GM21390 (cell line): ENCODE measurements around the gene AQP12B.

Source experiments
- ATAC-seq: cut with Tn5 transposase; IDR thresholded peaks from one replicate; pipeline ENCODE4 v1.9.1; 2021; ENCODE audit not compliant: unreplicated experiment

The AQP12B gene

DNA sequence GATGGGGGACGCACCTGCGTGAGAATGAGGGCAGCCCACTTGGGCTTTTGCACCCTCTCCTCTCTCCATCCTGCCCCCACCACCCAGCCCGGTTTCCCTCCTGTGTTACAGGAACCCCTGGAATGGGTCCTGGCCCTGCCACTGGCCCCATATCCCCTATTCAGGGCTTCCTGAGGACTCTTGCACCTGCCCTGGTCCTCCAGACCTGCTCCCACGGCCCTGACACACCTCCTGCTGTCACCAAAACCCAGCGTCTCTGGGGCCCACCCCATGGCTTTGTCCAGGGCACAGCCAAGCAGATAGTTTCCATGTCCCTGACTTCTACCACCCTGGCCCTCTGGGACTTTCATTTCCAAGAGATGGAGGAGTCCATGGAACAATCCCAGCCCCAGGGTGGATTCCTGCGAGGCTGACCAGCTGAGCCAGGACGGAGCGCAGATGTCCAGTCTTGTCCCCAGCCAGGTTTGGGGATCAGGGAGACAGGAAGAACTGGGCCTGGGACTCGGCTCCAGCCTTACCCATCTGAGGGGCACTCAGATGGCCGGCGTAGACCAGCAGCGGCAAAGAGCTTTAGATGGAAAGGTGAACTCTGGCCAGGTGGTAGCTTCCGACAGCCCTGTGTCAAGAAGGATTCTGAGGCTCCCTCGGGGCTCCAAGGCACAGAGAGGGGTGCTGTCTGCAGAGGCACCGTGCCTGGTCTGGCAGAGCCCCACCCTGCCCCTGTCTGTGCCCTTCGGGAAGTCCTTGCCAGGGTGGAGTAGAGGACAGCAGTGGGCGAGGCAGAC lies 45.4 kb downstream of the AQP12B start:
- no peak for ATAC-seq

GRCh38 chr2:240636563-240637115 lies 46.0 kb downstream of the AQP12B start:
- no peak for ATAC-seq

DNA sequence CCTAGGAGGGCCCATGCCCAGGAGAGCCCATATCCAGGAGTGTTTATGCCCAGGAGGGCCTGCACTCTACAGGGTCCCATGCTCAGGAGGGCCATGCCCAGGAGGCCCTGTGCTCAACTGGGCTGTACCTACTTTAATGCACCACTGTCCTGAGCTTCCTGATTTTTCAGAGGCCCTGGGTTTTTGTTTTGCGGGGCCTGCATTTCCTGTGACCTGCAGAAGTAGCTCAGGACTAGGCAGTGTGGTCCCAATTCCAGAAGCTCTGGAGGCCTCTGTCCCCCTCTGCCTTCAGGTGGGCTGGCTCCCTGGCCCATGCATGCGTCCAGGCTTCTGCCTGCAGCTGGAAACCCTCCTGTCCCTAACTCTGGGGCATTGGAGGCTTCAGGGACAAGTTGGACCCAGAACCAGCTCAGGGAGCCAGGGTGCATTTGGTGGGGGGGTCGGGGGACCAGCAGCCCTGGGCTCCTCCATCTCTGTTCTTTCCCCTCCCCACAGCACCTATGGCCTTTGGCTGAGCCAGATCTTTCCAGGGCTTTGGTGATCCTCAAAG lies 46.6 kb downstream of the AQP12B start:
- no peak for ATAC-seq

GRCh38 chr2:240635121-240635997 lies 47.3 kb downstream of the AQP12B start:
- ATAC-seq = no peak

DNA sequence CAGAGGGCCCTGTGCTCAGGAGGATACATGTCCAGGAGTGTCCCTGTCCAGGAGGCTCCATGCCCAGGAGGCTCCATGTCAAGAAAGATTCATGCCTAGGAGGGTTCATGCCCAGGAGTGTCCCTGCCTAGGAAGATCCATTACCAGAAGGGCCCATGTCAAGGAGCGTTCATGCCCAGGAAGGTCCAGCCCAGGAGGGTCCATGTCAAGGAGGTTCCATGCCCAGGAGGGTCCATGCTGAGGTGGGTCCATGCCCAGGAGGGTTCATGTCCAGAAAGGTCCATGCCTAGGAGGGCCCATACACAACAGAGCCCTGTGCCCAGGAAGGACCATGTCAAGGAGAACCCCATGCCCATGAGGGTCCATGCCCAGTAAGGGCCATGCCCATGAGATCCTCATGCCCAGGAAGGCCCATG lies 50.4 kb downstream of the AQP12B start:
- no peak for ATAC-seq

DNA sequence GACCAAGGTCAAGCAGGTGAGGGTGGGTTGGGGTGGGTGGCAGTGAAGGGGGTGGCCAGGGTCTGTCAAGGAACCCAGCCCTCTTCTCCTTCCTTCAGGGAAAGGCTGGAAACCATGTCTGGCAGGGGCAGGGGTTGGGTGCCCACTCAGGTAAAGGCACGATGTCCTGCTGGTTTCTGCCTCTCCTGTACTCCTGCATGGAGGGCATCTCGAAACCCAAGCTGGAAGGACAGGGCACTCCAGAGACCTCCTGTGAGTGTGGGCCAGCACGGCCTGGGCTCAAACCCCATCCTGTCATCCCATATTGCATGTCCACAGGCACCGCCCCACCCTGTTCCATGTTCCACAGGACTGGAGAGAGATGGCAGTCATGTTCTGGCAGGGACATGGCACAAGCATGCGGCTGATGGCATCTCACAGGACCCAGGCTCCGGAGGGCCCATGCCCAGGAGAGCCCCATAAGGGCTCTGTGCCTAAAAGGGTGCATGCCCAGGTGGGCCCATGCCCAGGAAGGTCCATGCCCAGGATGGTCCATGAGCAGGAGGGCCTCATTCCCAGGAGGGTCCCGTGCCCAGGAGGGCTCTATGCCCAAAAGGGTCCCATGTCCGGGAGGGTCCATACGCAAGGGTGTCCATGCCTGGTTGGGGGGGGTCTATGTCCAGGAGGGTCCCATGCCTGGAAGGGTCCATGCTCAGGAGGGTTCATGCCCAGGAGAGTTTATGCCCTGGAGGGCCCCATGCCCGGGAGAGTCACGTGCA lies 51.0 kb downstream of the AQP12B start:
- ATAC-seq = no peak

- no peak for ATAC-seq
These were observed 51.7 kb downstream of the AQP12B start for GRCh38 chr2:240630771-240631547.

- no peak for ATAC-seq
These were observed 52.5 kb downstream of the AQP12B start for GRCh38 chr2:240629968-240630770.

DNA sequence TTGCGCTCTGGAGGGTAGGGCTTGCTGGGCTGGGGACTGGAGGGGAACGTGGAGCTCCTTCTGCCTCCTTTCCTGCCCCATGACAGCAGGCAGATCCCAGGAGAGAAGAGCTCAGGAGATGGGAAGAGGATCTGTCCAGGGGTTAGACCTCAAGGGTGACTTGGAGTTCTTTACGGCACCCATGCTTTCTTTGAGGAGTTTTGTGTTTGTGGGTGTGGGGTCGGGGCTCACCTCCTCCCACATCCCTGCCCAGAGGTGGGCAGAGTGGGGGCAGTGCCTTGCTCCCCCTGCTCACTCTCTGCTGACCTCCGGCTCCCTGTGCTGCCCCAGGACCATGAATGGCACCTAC lies 53.1 kb downstream of the AQP12B start:
- no peak for ATAC-seq

GRCh38 chr2:240628808-240629618 lies 53.7 kb downstream of the AQP12B start:
- ATAC-seq = no peak

DNA sequence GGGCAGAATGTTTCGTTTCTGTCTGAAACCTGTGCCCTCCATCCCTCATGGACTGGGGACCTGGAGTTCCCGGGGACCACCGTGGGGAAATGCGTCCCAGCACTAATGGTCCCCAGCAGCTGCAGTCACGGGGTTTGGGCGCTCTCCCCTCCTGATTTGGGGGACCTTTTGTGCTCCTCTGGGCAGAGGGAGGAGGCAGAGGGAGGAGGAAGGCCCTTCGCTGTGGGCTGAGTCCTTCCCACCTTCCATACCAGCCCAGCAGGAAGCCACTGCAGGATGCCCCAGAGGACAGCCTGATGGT lies 54.2 kb downstream of the AQP12B start:
- no peak for ATAC-seq

- no peak for ATAC-seq
These were observed 54.8 kb downstream of the AQP12B start for GRCh38 chr2:240627736-240628506.

DNA sequence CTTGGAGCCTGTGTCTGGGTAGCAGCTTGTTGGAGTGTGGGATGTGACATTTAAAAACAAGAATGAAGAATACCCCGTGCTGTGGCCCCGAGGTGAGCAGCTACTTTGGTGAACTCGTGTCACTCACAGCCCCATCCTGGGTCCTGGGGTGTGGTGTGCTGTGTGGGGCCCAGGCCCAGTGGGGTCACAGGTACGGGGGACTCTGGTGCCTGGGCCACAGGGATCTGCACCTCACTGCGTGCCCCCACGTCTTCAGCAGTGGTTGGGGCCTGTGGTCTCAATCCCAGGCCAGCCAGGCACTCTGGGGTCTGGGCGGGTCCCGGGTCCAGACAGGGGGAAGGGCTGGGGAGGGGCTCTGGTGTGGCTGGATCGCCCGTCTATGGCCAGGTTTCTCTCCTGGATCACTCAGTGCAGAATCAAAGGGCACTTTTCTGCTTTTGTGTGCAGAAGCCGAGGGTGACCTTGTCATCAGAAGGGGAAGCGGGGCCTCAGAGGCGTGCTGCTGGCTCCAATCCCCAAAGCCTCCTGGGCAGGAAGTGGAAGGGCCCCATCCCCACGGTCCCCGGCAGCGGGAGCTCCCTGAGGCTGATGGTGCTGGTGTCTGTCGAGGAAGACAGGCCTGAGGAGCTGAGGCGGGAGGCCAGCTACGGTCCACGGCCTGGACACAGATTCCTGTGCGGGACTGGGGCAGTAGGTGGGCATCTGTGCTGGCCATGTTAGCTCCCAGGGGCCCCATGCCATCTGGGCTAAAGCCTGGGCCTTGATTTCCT lies 56.0 kb downstream of the AQP12B start:
- ATAC-seq = no peak
